Activated CD8-positive, alpha-beta memory T cell treated with anti-CD3 and anti-CD28 coated beads, Interleukin-2, amount 50 U/mL, for 48 hours (primary cell): ENCODE measurements around the gene RPUSD3.

ENCODE experiments used
- DNase-seq: peaks from one replicate; pipeline ENCODE4 v3.0.0-alpha.2; 2020

Gene RPUSD3

GRCh38 chr3:9797196-9797945 lies 46.4 kb downstream of the RPUSD3 start:
- no peak for DNase-seq

GRCh38 chr3:9795207-9795606 lies 48.6 kb downstream of the RPUSD3 start:
- no peak for DNase-seq

GRCh38 chr3:9794400-9794799 lies 49.4 kb downstream of the RPUSD3 start:
- DNase-seq = no peak

- peak; percentile 68 for DNase-seq
These were observed 50.5 kb downstream of the RPUSD3 start for GRCh38 chr3:9793161-9793781.

- DNase-seq = peak; percentile 93
These were observed 51.2 kb downstream of the RPUSD3 start, which contains the start of the genes ARPC4 and TADA3 for GRCh38 chr3:9792405-9793160. Gene ARPC4, plus strand, starts transcription at chr3:9793082. Its CDS starts 40 bp downstream, at chr3:9793122. Gene TADA3, minus strand, starts transcription at chr3:9792473. Its CDS starts 1,007 bp downstream, at chr3:9791466.

- DNase-seq = no peak
These were observed 51.9 kb downstream of the RPUSD3 start for GRCh38 chr3:9791790-9792404.

GRCh38 chr3:9791127-9791526 lies 52.7 kb downstream of the RPUSD3 start:
- no peak for DNase-seq
